HCT116 (cell line): Measurements from ENCODE around the gene DGCR6. TPM values are rescaled to one million over a fixed set of nuclear protein-coding genes. Genes with fewer than 3 reads are reported as not detected.

Experiments
- ATAC-seq: fragments of 200-7000 bp; cut with Tn5 transposase; 2 replicates; pipeline ENCODE4 v1.9.1; 2020; ENCODE audit warnings: mild to moderate bottlenecking, moderate library complexity
- BruUV-seq: library from RNA; stranded (reverse); fragments of 400-500 nt; replicated peaks from 2 replicates; lab custom pipeline; 2021; lab: Mats Ljungman, UMichigan
- CTCF ChIA-PET: fragments of 300-600 bp; sonication (Branson Sonifier 250); formaldehyde crosslinking; loops from one replicate; lab custom pipeline; 2021; ENCODE audit warnings: antibody characterized with exemption; lab: Charles Lee
- POLR2A ChIA-PET: fragments of 300-600, 350-600 bp; sonication (Branson Sonifier 250); formaldehyde crosslinking; loops from one replicate; lab custom pipeline; 2021; ENCODE audit warnings: antibody characterized with exemption; lab: Charles Lee
- RAD21 ChIA-PET, 2 experiments: fragments of 300-600 bp; sonication (Branson Sonifier 250); formaldehyde crosslinking; loops; one replicate each; lab custom pipeline; 2023; ENCODE audit warnings: low total read pairs in 2 of 2; ENCODE audit not compliant: uncharacterized antibody in 2 of 2, unreplicated experiment in 2 of 2, low non-redundant PET in 1 of 2; lab: Charles Lee
- DNase-seq: peaks from one replicate; pipeline ENCODE4 v3.0.0-alpha.2; 2010; ENCODE audit warnings: low read depth, low spot score
- H2AFZ ChIP-seq: fragments of 200-600 bp; shearing (Covaris generic), sonication (generic); 2 replicates; pipeline ENCODE4 v1.6.1; 2017; ENCODE audit warnings: low read depth, mixed run types, mixed read lengths, antibody characterized with exemption, low read length; ENCODE audit not compliant: poor library complexity, severe bottlenecking
- H3K27ac ChIP-seq: 2 replicates; pipeline ENCODE4 v1.5.1; 2012; ENCODE audit warnings: low read depth, low read length
- H3K27me3 ChIP-seq: fragments of 200-600 bp; sonication (generic); 2 replicates; pipeline ENCODE4 v1.6.1; 2016; ENCODE audit warnings: mixed run types, low read length, mixed read lengths; ENCODE audit not compliant: insufficient read depth
- H3K36me3 ChIP-seq, 2 experiments: fragments of 200-500 bp in 1 of 2; fragments of 200-600 bp in 1 of 2; sonication (Bioruptor generic) in 1 of 2; sonication (generic) in 1 of 2; 2 replicates each; pipeline versions ENCODE4 v1.5.1 to v1.6.1; 2014 to 2016; ENCODE audit warnings: low read length in 2 of 2, inconsistent platforms in 1 of 2, mixed read lengths in 1 of 2, mixed run types in 1 of 2; ENCODE audit not compliant: insufficient read depth in 2 of 2, control insufficient read depth in 1 of 2
- H3K4me1 ChIP-seq, 2 experiments: fragments of 200-600 bp in 1 of 2; sonication (generic) in 1 of 2; 2 replicates each; pipeline versions ENCODE4 v1.5.1 to v1.6.1; 2012 to 2017; ENCODE audit warnings: low read length in 2 of 2, inconsistent platforms in 1 of 2, mild to moderate bottlenecking in 1 of 2, mixed read lengths in 1 of 2, mixed run types in 1 of 2, moderate library complexity in 1 of 2; ENCODE audit not compliant: insufficient read depth in 2 of 2, control insufficient read depth in 1 of 2
- H3K4me2 ChIP-seq: fragments of 200-600 bp; sonication (generic); 2 replicates; pipeline ENCODE4 v1.6.1; 2017; ENCODE audit warnings: mixed run types, low read length, mixed read lengths
- H3K4me3 ChIP-seq, 2 experiments: fragments of 200-600 bp in 1 of 2; sonication (generic) in 1 of 2; replicated peaks in 1 of 2; 2 replicates each; pipeline ENCODE4 v1.5.1; 2011 to 2016; ENCODE audit warnings: low read length in 2 of 2, control low read depth in 1 of 2, low read depth in 1 of 2, mild to moderate bottlenecking in 1 of 2, mixed read lengths in 1 of 2, mixed run types in 1 of 2
- H3K79me2 ChIP-seq: fragments of 200-600 bp; sonication (generic); 2 replicates; pipeline ENCODE4 v1.6.1; 2017; ENCODE audit warnings: mild to moderate bottlenecking, mixed run types, low read length, moderate library complexity, mixed read lengths; ENCODE audit not compliant: insufficient read depth
- H3K9ac ChIP-seq: fragments of 200-600 bp; sonication (generic); 2 replicates; pipeline ENCODE4 v1.6.1; 2016; ENCODE audit warnings: low read length, mixed read lengths
- H3K9me2 ChIP-seq: fragments of 200-600 bp; sonication (generic), shearing (Covaris generic); 2 replicates; pipeline ENCODE4 v1.6.1; 2017; ENCODE audit warnings: mixed run types, mild to moderate bottlenecking, moderate library complexity; ENCODE audit not compliant: insufficient read depth
- H3K9me3 ChIP-seq, 2 experiments: fragments of 200-500 bp in 1 of 2; fragments of 200-600 bp in 1 of 2; sonication (Bioruptor generic) in 1 of 2; sonication (generic) in 1 of 2; 2 replicates each; pipeline ENCODE4 v1.6.1; 2014 to 2017; ENCODE audit warnings: low read length in 2 of 2, mixed read lengths in 2 of 2, inconsistent platforms in 1 of 2, low read depth in 1 of 2, mild to moderate bottlenecking in 1 of 2, mixed run types in 1 of 2, moderate library complexity in 1 of 2; ENCODE audit not compliant: control insufficient read depth in 1 of 2, insufficient read depth in 1 of 2
- H4K20me1 ChIP-seq: fragments of 200-600 bp; sonication (generic), shearing (Covaris generic); 2 replicates; pipeline ENCODE4 v1.6.1; 2017; ENCODE audit warnings: mixed run types, mild to moderate bottlenecking, moderate library complexity; ENCODE audit not compliant: insufficient read depth
- SRF ChIP-seq: IDR thresholded peaks from 2 replicates; pipeline ENCODE4 v1.6.1; 2012; ENCODE audit warnings: low read depth
- ZFX ChIP-seq: fragments of 450-650 bp; IDR thresholded peaks from 2 replicates; pipeline ENCODE4 v1.6.1; 2017
- intact Hi-C: fragments of 100-400 bp; cut with micrococcal nuclease; formaldehyde crosslinking; loops from 2 replicates; pipeline ENCODE4 v1.10.0; 2022
- total RNA-seq: library from RNA; stranded (reverse); gene quantifications from one replicate; pipeline ENCODE4 v1.2.1, GENCODE V29; 2021; ENCODE audit not compliant: unreplicated experiment
- TF ChIP-seq, protein P1 (sequence below): IDR thresholded peaks from 2 replicates; pipeline ENCODE4 v1.6.1; 2012
- TF ChIP-seq, protein P2 (sequence below), 3 experiments: fragments of 200-600 bp in 1 of 3; sonication (generic) in 1 of 3; IDR thresholded peaks in 2 of 3; conservative IDR thresholded peaks in 1 of 3; 2 replicates each; pipeline ENCODE4 v1.5.1; 2012 to 2017; ENCODE audit warnings: low read depth in 2 of 3, low read length in 2 of 3, antibody characterized with exemption in 1 of 3, borderline replicate concordance in 1 of 3, control low read depth in 1 of 3, mild to moderate bottlenecking in 1 of 3, mixed read lengths in 1 of 3, mixed run types in 1 of 3, moderate library complexity in 1 of 3; ENCODE audit not compliant: insufficient read depth in 1 of 3
- TF ChIP-seq, protein P3 (sequence below): IDR thresholded peaks from 2 replicates; pipeline ENCODE4 v1.6.1; 2012

Gene DGCR6
- total RNA-seq, 1 experiment from 2014 or later: 4.6 TPM

DNA sequence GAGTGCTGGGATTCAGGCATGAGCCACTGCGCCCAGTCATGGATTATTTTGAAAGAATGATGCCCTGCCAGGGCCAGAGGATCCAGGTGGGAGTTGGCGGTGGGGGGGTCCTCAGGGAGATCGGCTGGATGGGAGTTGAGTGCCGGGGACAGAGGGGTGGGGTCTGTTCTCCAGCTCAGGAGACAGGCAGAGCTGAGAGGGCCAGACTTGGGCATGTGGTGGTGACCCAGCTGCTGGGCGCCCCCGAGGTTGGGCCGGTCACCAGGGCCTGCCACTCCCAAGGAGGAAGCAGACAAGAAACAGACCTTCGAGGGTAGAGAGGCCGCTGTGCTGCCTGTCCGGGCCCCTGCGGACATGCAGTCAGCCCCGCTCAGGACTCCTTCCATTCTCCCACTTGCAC lies 41.8 kb downstream of the DGCR6 start:
- no peak overlapping the region for H2AFZ ChIP-seq
- no peaks in the 10 kb centered on the region for H3K4me1 ChIP-seq
- H3K79me2 ChIP-seq: no peaks in the 10 kb centered on the region
- ChIA-PET POLR2A (no interaction called here), RAD21 (no interaction called here), CTCF (no interaction called here)
- no peaks in the 10 kb centered on the region for H3K9me2 ChIP-seq
- no peak overlapping the region for H3K9ac ChIP-seq
- no TSS peak for BruUV-seq
- H3K4me3 ChIP-seq: no peak overlapping the region
- intact Hi-C loops: no loop called here
- no peak overlapping the region for H3K27ac ChIP-seq
- TF ChIP-seq ZFX: no peak
- TF ChIP-seq, protein P1, sequence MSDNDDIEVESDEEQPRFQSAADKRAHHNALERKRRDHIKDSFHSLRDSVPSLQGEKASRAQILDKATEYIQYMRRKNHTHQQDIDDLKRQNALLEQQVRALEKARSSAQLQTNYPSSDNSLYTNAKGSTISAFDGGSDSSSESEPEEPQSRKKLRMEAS: no peak
- ATAC-seq: no peak
- H3K4me2 ChIP-seq: no peak overlapping the region
- H3K9me3 ChIP-seq: no peaks in the 10 kb centered on the region
- no peaks in the 10 kb centered on the region for H3K27me3 ChIP-seq
- H4K20me1 ChIP-seq: no peaks in the 10 kb centered on the region
- no peak for DNase-seq
- H3K36me3 ChIP-seq: no peaks in the 10 kb centered on the region

DNA sequence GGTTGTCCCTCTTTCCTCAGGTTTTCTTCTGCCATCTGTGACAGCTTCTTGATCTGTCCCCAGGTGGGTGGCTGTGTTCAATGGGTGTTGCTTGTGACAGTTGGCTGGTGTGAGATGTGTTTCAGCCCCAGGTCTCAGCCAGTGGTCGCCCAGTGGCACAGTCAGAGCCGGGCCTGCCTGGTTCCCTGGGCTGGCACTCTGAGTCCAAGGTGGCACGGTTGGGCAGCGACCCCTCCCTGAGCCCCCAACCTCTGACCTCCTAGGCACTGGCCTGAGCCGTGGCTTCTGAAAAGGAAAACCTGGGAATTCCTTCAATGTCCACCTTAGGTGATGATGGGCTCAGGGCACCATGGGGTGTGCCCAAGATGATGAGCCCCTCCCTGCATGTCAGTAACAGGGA lies 44.0 kb downstream of the DGCR6 start:
- H3K9ac ChIP-seq: no peak overlapping the region
- no peak overlapping the region for H3K4me3 ChIP-seq
- no peak overlapping the region for H3K27ac ChIP-seq
- ATAC-seq: no peak
- TF ChIP-seq, protein P2, sequence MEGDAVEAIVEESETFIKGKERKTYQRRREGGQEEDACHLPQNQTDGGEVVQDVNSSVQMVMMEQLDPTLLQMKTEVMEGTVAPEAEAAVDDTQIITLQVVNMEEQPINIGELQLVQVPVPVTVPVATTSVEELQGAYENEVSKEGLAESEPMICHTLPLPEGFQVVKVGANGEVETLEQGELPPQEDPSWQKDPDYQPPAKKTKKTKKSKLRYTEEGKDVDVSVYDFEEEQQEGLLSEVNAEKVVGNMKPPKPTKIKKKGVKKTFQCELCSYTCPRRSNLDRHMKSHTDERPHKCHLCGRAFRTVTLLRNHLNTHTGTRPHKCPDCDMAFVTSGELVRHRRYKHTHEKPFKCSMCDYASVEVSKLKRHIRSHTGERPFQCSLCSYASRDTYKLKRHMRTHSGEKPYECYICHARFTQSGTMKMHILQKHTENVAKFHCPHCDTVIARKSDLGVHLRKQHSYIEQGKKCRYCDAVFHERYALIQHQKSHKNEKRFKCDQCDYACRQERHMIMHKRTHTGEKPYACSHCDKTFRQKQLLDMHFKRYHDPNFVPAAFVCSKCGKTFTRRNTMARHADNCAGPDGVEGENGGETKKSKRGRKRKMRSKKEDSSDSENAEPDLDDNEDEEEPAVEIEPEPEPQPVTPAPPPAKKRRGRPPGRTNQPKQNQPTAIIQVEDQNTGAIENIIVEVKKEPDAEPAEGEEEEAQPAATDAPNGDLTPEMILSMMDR (IDR thresholded peaks at IDR 0.05 in 2 of 3, conservative IDR thresholded peaks at IDR 0.05 in 1 of 3; ENCODE audit: borderline replicate concordance in 1 of 3, insufficient read depth in 1 of 3, low read depth in 2 of 3, low read length in 2 of 3): no peak
- TF ChIP-seq, protein P3, sequence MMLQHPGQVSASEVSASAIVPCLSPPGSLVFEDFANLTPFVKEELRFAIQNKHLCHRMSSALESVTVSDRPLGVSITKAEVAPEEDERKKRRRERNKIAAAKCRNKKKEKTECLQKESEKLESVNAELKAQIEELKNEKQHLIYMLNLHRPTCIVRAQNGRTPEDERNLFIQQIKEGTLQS: no peak
- no peak for TF ChIP-seq SRF
- no peaks in the 10 kb centered on the region for H3K9me2 ChIP-seq
- ChIA-PET CTCF (no interaction called here), RAD21 (no interaction called here), POLR2A (no interaction called here)
- H3K36me3 ChIP-seq: no peaks in the 10 kb centered on the region
- no peaks in the 10 kb centered on the region for H3K79me2 ChIP-seq
- H3K4me1 ChIP-seq: no peaks in the 10 kb centered on the region
- no peaks in the 10 kb centered on the region for H4K20me1 ChIP-seq
- no peak overlapping the region for H3K4me2 ChIP-seq
- no peaks in the 10 kb centered on the region for H3K27me3 ChIP-seq
- H2AFZ ChIP-seq: no peak overlapping the region
- no peak for DNase-seq
- BruUV-seq: no TSS peak
- H3K9me3 ChIP-seq: no peaks in the 10 kb centered on the region
- intact Hi-C loops: no loop called here
